HFF-Myc (cell line): ENCODE measurements around the gene SAMD4B.

Source experiments
- DNase-seq: peaks from one replicate; pipeline ENCODE4 v3.0.0-alpha.2; 2011; ENCODE audit warnings: low read depth; ENCODE audit errors: extremely low read depth
- H3K4me3 ChIP-seq: replicated peaks from 2 replicates; pipeline ENCODE4 v1.5.1; 2011; ENCODE audit warnings: low read depth, mild to moderate bottlenecking, control low read depth, low read length
- TF ChIP-seq, protein P1 (sequence below): IDR thresholded peaks from 2 replicates; pipeline ENCODE4 v1.5.1; 2012; ENCODE audit warnings: mild to moderate bottlenecking, low read depth, low read length, control low read depth; ENCODE audit errors: missing control alignments

SAMD4B gene

GRCh38 chr19:39384839-39385568, 42.8 kb downstream of the SAMD4B start:
- DNase-seq: no peak
- TF ChIP-seq, protein P1, sequence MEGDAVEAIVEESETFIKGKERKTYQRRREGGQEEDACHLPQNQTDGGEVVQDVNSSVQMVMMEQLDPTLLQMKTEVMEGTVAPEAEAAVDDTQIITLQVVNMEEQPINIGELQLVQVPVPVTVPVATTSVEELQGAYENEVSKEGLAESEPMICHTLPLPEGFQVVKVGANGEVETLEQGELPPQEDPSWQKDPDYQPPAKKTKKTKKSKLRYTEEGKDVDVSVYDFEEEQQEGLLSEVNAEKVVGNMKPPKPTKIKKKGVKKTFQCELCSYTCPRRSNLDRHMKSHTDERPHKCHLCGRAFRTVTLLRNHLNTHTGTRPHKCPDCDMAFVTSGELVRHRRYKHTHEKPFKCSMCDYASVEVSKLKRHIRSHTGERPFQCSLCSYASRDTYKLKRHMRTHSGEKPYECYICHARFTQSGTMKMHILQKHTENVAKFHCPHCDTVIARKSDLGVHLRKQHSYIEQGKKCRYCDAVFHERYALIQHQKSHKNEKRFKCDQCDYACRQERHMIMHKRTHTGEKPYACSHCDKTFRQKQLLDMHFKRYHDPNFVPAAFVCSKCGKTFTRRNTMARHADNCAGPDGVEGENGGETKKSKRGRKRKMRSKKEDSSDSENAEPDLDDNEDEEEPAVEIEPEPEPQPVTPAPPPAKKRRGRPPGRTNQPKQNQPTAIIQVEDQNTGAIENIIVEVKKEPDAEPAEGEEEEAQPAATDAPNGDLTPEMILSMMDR: no peak

DNA sequence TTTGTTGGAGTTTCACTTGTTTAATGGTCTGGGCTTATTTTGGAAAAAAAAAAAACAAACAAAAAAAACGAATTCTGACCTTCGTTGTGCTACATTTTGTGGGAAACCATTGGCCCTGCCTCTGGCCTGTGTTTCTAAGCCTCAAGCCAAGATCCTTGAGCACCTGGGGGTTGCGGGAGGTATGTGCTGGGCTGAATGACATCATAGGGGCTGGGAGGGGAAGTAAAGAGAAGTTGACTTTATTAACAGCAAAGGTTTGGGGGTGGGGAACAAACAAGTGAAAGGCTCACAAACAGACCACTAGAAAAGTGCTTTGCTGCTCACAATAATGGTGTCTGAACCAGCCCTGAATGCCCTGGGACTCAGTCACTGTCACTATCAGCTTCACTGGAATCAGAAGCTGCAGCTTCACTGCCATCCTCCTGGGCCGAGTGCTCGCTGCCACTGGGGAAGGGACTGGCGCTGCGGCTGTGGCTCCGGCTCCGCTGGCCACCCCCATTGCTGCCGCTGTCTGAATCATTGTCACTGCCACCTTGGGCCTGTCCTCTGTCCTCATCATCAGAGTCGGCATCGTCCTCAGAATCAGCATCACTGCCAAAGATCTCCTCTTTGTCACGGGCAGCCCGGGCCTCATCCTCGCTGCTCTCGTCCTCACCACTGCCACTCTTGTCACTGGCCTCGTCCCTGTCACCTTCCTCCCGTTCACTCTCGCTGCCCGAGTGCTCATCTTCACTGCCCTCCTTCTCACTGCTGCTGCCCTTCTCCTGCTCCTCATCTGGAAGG, 43.6 kb downstream of the SAMD4B start:
- DNase-seq: no peak
- H3K4me3 ChIP-seq: no peak overlapping the region
- TF ChIP-seq, protein P1: no peak

More at GRCh38 chr19:39384839-39385568, 42.8 kb downstream of the SAMD4B start:
- no peak overlapping the region for H3K4me3 ChIP-seq

DNA sequence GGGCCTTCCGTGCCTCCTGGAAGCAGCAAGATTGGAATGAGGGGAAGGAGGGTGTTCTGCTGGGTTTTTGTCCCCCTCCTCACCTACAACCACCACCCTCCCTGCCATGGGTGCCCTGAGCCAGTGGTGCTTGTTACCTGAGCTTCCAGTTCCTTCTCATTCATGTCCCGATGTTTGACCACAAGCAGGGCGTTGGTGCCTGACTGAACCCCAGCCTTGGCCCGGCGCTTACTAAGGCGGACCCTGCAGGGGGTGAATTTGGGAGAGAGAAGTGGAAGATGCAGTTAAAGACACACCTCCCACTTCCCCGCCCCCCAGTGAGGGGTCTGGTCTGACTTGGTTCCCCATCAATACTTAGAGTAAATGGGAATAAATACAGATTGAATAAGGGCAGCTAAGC, 44.3 kb downstream of the SAMD4B start:
- TF ChIP-seq, protein P1: no peak
- no peak for DNase-seq
- no peak overlapping the region for H3K4me3 ChIP-seq

DNA sequence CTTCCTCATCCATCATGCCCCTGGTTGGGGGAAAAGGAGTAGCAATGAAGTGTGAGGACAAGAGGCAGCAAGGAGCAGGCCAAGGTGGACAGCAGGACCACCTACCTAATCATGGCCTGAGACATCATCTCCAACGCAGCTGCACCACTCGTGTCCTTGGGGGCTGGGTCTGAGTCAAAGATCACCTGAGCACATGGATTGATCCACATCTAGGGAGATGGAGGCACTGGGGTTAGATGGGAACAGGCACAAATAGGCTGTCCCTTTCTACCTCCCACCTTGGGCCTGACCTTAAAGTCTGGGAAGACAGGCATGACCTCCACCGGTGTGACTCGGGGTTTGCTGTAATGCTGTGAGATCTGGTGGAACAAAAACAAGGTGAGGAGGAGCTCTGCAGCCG, 46.4 kb downstream of the SAMD4B start:
- no peak overlapping the region for H3K4me3 ChIP-seq
- TF ChIP-seq, protein P1: no peak

DNA sequence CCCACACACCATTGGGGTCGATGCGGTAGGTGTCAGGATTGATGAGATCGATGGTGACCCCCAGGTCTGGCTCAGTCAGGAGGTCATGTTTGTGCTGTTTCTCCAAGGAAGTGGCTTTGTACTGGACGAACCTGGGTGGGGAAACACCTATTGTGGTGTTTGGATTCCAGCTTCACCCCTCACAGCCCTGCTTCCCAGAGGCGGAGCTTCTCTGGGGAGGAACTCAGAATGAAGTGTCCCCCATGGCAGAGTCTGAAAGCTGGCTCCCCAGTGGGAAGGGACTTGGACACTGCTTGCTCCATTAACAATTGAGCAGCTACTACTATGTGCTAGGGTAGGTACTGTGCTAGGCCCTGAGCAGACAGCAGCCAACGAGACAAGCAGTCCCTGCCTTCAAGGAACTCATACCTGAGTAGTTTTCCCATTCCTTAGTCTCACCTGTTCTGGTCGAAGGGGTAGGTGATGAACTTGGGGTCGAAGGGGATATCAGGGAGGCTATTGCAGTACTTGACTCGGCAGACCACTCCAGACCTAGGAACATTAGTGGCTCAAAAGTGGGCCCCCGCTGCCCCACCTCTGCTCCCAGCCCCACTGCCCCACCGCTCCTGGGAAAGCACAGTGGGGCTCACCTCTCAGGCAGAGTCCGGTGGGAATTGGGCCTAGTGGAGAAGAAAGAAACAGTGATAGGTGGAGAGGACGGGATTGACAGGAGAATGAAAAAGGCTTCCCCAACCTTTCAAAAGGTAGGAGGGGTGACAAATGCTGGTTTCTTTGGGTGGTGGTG, 47.6 kb downstream of the SAMD4B start:
- TF ChIP-seq, protein P1: no peak
- no peak for DNase-seq
- H3K4me3 ChIP-seq: peak overlapping the region; percentile 89

More for the DNA sequence above, 46.4 kb downstream of the SAMD4B start:
- no peak for DNase-seq

- H3K4me3 ChIP-seq: peak overlapping the region; percentile 89
- no peak for DNase-seq
- TF ChIP-seq, protein P1: no peak
Observed at GRCh38 chr19:39390451-39390750, 48.2 kb downstream of the SAMD4B start.
